OCI-LY3 (cell line): ENCODE data around the gene EFNA3.

ENCODE experiments used
- H2AFZ ChIP-seq: fragments of 200-600, 300-600 bp; shearing (Covaris generic); 2 replicates; pipeline ENCODE4 v1.6.0; 2014; ENCODE audit warnings: antibody characterized with exemption, low read depth, low read length
- H3K27ac ChIP-seq: fragments of 200-600, 300-600 bp; sonication (generic); 2 replicates; pipeline ENCODE4 v1.5.1; 2014; ENCODE audit warnings: mild to moderate bottlenecking, low read length, moderate library complexity, mixed read lengths
- H3K27me3 ChIP-seq: fragments of 200-600, 300-600 bp; sonication (generic); 2 replicates; pipeline ENCODE4 v1.6.1; 2014; ENCODE audit warnings: low read depth, low read length, mixed read lengths
- H3K36me3 ChIP-seq: fragments of 200-600, 300-600 bp; sonication (generic); replicated peaks from 2 replicates; pipeline ENCODE3; 2014; ENCODE audit warnings: low read depth, low read length, mixed read lengths
- H3K4me1 ChIP-seq: fragments of 300-600, 200-600 bp; sonication (generic); 2 replicates; pipeline ENCODE4 v1.6.1; 2014; ENCODE audit warnings: low read length, mixed read lengths
- H3K4me2 ChIP-seq: fragments of 200-600, 300-600 bp; sonication (generic); 2 replicates; pipeline ENCODE4 v1.6.1; 2014; ENCODE audit warnings: low read length, mixed read lengths
- H3K4me3 ChIP-seq: fragments of 300-600, 200-600 bp; sonication (generic); 2 replicates; pipeline ENCODE4 v1.5.1; 2014; ENCODE audit warnings: antibody characterized with exemption, mild to moderate bottlenecking, low read length, moderate library complexity
- H3K79me2 ChIP-seq: fragments of 300-600, 200-600 bp; shearing (Covaris generic); 2 replicates; pipeline ENCODE4 v1.6.1; 2014; ENCODE audit warnings: mild to moderate bottlenecking, low read length, mixed read lengths
- H3K9ac ChIP-seq: fragments of 300-600, 200-600 bp; shearing (Covaris generic); 2 replicates; pipeline ENCODE4 v1.6.0; 2014; ENCODE audit warnings: mild to moderate bottlenecking, low read length, moderate library complexity
- H3K9me3 ChIP-seq: fragments of 200-600, 300-600 bp; shearing (Covaris generic); 2 replicates; pipeline ENCODE4 v1.6.1; 2014; ENCODE audit warnings: low read length, mixed read lengths; ENCODE audit not compliant: insufficient read depth
- H4K20me1 ChIP-seq: fragments of 200-600, 300-600 bp; sonication (generic); 2 replicates; pipeline ENCODE4 v1.6.1; 2016; ENCODE audit warnings: low read length, mixed read lengths; ENCODE audit not compliant: insufficient read depth
- EZH2phosphoT487 ChIP-seq: fragments of 200-600 bp; shearing (Covaris generic); IDR thresholded peaks from 2 replicates; pipeline ENCODE4 v1.6.1; 2018; ENCODE audit warnings: antibody characterized with exemption, mixed run types, low read depth
- TF ChIP-seq, protein P1 (sequence below): fragments of 200-600, 300-600 bp; sonication (generic); IDR thresholded peaks from 2 replicates; pipeline ENCODE4 v1.5.1; 2014; ENCODE audit warnings: antibody characterized with exemption, low read length, low read depth

The EFNA3 gene

DNA sequence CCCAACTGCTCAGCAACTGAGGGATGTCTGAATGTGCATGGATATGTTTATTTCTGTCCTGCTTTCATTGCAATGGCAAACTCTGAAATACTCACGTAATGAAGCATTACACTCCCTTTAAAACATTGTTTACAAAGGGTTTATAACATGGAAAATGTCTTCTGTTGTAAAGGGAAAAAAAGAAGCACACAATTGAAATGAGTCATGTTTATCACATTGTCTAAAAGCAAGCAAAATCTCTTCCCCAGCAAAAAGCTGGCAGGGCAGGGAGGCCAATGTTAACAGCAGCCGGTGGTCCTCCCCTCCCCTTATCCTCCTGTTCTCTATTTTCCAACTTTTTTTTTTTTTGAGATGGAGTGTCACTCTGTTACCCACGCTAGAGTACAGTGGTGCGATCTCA, 45.2 kb downstream of the EFNA3 start:
- TF ChIP-seq EZH2phosphoT487 = no peak
- TF ChIP-seq, protein P1, sequence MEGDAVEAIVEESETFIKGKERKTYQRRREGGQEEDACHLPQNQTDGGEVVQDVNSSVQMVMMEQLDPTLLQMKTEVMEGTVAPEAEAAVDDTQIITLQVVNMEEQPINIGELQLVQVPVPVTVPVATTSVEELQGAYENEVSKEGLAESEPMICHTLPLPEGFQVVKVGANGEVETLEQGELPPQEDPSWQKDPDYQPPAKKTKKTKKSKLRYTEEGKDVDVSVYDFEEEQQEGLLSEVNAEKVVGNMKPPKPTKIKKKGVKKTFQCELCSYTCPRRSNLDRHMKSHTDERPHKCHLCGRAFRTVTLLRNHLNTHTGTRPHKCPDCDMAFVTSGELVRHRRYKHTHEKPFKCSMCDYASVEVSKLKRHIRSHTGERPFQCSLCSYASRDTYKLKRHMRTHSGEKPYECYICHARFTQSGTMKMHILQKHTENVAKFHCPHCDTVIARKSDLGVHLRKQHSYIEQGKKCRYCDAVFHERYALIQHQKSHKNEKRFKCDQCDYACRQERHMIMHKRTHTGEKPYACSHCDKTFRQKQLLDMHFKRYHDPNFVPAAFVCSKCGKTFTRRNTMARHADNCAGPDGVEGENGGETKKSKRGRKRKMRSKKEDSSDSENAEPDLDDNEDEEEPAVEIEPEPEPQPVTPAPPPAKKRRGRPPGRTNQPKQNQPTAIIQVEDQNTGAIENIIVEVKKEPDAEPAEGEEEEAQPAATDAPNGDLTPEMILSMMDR = no peak
- H4K20me1 ChIP-seq = no peaks in the 10 kb centered on the region
- H3K4me3 ChIP-seq = no peak overlapping the region
- H3K9me3 ChIP-seq = no peaks in the 10 kb centered on the region
- no peak overlapping the region for H2AFZ ChIP-seq
- no peak overlapping the region for H3K27ac ChIP-seq
- peaks cover 9% of the 10 kb centered on the region; the same call in 1 of the 2 replicates for H3K4me1 ChIP-seq
- H3K79me2 ChIP-seq = no peaks in the 10 kb centered on the region
- H3K9ac ChIP-seq = no peak overlapping the region
- peaks cover 52% of the 10 kb centered on the region for H3K27me3 ChIP-seq
- H3K4me2 ChIP-seq = no peak overlapping the region
- H3K36me3 ChIP-seq = no peaks in the 10 kb centered on the region

DNA sequence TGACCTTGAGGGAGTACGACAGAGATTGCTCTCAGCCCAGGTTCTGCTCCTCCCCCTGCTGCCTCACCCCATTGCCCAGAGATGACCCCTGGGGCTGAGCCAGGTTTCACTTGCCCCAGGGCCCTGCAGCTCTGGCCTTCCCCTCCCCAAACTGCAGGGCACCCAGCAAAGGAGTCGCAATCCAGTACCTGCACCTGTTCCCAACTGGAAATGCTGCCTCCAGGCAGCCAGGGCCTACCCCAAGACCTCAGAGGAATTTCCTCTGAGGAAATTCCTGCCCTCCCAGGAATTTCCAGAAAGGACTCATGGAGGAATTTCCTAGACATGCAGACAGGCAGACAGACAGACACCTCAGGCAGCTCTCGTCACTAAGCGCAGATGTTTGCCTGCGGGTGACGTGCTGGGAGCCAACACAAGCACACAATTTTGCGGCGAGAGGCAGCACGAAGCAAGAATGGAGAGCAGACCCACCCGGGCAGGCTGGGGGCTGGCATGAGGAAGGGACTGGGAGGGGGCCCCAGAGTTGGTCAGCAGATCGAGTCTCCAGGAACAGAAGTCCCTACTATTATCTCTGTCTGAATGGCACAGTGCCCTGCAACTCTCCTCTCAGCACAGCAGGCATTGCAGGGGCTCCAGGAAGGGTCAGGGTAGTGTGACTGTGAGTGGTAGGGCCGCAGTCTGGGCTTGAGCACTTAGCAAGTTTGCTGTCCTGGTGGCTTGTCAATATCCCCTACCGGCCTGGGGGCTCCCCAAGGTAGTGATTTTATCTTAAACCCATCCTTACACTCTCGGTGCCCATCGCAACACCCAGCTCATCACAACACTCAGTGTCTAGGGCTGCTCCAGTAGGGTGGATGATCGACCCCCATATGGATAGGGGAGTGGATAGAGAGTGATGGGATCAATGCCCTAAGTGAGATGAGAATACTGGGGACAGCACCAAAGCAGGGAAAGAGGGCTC, 46.1 kb downstream of the EFNA3 start:
- Histone ChIP-seq H2AFZ (no peak overlapping the region), H3K9me3 (no peaks in the 10 kb centered on the region), H3K9ac (no peak overlapping the region), H3K27me3 (peaks cover 51% of the 10 kb centered on the region), H3K79me2 (no peaks in the 10 kb centered on the region), H4K20me1 (no peaks in the 10 kb centered on the region), H3K4me3 (no peak overlapping the region), H3K27ac (no peak overlapping the region), H3K4me1 (peaks cover 9% of the 10 kb centered on the region; the same call in 1 of the 2 replicates), H3K4me2 (no peak overlapping the region), H3K36me3 (no peaks in the 10 kb centered on the region)
- TF ChIP-seq EZH2phosphoT487 = no peak
- TF ChIP-seq, protein P1 = no peak

DNA sequence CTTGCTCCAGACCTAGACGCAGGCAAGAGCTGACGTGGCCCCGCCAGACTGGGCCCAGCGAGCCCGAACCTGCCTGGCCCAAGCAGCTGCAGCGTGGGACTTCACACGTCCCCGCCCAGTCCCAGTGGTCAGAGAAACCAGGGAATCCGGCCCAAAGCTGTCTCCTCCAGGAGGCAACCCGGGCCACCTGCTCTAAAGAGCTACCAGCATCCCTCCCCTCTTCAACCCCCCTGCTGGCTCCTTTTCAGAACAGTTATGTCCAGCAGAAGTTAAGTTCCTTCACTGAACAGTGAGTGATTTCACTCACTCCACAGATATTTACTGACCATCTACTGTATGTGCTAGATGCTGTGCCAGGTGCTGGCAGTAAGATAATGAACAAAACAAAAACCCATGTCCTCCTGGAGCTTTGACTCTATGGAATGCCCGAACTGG, 46.9 kb downstream of the EFNA3 start:
- peaks cover 45% of the 10 kb centered on the region for H3K27me3 ChIP-seq
- no peaks in the 10 kb centered on the region for H3K36me3 ChIP-seq
- no peaks in the 10 kb centered on the region for H3K9me3 ChIP-seq
- H3K4me2 ChIP-seq = no peak overlapping the region
- no peak overlapping the region for H2AFZ ChIP-seq
- no peak overlapping the region for H3K4me3 ChIP-seq
- H3K79me2 ChIP-seq = no peaks in the 10 kb centered on the region
- TF ChIP-seq, protein P1 = no peak
- no peak for TF ChIP-seq EZH2phosphoT487
- H3K27ac ChIP-seq = no peak overlapping the region
- H4K20me1 ChIP-seq = no peaks in the 10 kb centered on the region
- H3K4me1 ChIP-seq = peaks cover 9% of the 10 kb centered on the region; the same call in 1 of the 2 replicates
- H3K9ac ChIP-seq = no peak overlapping the region

DNA sequence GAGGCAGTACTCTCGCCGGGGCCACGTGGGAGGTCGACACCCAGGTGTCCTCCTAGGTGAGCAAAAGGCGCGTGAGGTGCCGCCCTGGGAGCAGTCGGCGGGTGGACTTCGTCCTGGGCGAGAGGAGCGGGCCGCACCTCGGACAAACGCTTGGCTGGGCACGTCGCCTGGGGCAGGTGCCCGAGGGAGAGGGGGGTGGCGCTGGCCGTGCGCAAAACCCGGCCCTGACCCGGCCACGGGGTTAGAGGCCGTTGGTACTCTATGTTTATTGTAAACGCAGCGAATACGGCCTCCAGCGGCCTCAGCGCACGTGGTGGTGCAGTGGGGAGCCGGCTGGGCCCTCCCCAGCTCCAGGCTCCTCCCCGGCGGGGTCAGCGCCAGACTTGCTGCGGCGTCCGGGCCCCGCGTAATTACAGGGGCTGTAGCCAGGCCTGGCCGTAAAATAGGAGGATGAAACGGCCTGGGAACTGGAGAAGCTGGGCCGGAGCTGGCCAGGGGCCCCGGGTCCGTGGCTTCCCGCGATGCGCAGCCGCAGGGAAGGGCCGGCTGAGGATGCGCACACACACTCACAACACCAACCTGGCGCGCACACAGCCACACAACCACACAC, 47.4 kb downstream of the EFNA3 start:
- Histone ChIP-seq H3K4me3 (no peak overlapping the region), H3K9ac (no peak overlapping the region), H4K20me1 (no peaks in the 10 kb centered on the region), H3K79me2 (no peaks in the 10 kb centered on the region), H3K27me3 (peaks cover 42% of the 10 kb centered on the region), H3K4me1 (peaks cover 9% of the 10 kb centered on the region; the same call in 1 of the 2 replicates), H2AFZ (no peak overlapping the region), H3K27ac (no peak overlapping the region), H3K9me3 (no peaks in the 10 kb centered on the region), H3K36me3 (no peaks in the 10 kb centered on the region), H3K4me2 (no peak overlapping the region)
- no peak for TF ChIP-seq EZH2phosphoT487
- TF ChIP-seq, protein P1 = no peak
